Liver (tissue), 3 donors: Measurements from ENCODE around the gene LMTK2.

ENCODE experiments used
- HNF4A ChIP-seq, 2 donors: conservative IDR thresholded peaks; 2 replicates each; pipeline ENCODE4 v1.6.1; 2016; ENCODE audit warnings: antibody characterized with exemption in 2 of 2, mild to moderate bottlenecking in 2 of 2
- TF ChIP-seq, protein P1 (sequence below): fragments of 150-350 bp; IDR thresholded peaks from 2 replicates; pipeline ENCODE4 v1.5.1; 2017; ENCODE audit warnings: improper control_type of control experiment, low read depth, low read length; ENCODE audit not compliant: missing input control
- donor health status: healthy.
- donor health status: healthy.

DNA sequence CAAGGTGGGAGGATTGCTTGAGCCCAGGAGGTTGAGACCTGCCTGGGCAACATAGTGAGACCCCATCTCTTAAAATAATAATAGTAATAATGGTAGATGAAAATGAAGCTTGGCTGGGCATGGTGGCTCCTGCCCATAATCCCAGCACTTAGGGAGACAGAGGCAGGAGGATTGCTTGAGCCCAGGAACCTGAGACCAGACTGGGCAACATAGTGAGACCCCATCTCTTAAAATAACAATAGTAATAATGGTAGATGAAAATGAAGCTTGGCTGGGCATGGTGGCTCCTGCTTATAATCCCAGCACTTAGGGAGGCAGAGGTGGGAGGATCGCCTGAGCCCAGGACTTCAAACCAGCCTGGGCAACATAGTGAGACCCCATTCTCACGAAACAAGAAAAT lies 49.5 kb upstream of the LMTK2 start:
- TF ChIP-seq, protein P1, sequence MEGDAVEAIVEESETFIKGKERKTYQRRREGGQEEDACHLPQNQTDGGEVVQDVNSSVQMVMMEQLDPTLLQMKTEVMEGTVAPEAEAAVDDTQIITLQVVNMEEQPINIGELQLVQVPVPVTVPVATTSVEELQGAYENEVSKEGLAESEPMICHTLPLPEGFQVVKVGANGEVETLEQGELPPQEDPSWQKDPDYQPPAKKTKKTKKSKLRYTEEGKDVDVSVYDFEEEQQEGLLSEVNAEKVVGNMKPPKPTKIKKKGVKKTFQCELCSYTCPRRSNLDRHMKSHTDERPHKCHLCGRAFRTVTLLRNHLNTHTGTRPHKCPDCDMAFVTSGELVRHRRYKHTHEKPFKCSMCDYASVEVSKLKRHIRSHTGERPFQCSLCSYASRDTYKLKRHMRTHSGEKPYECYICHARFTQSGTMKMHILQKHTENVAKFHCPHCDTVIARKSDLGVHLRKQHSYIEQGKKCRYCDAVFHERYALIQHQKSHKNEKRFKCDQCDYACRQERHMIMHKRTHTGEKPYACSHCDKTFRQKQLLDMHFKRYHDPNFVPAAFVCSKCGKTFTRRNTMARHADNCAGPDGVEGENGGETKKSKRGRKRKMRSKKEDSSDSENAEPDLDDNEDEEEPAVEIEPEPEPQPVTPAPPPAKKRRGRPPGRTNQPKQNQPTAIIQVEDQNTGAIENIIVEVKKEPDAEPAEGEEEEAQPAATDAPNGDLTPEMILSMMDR = no peak
- no peak for TF ChIP-seq HNF4A (conservative IDR thresholded peaks at IDR 0.05)
